HepG2 (cell line): ENCODE data around the gene INTS1. TPM values are rescaled to one million over a fixed set of nuclear protein-coding genes. Genes with fewer than 3 reads are reported as not detected.

Source experiments
- ETS1 ChIP-seq: sonication (generic); formaldehyde crosslinking; IDR thresholded peaks from 2 replicates; pipeline ENCODE4 v1.4.0; 2020; ENCODE audit warnings: missing genetic modification reagents
- FOXO1 ChIP-seq: sonication (generic); formaldehyde crosslinking; IDR thresholded peaks from 2 replicates; pipeline ENCODE4 v1.4.0; 2020; ENCODE audit warnings: missing genetic modification reagents
- HOMEZ ChIP-seq: IDR thresholded peaks from 2 replicates; pipeline ENCODE4 v1.6.1; 2016; ENCODE audit warnings: low read depth
- IKZF5 ChIP-seq: IDR thresholded peaks from 2 replicates; pipeline ENCODE4 v1.6.1; 2018; ENCODE audit warnings: missing genetic modification reagents, mild to moderate bottlenecking, missing compliant biosample characterization
- RAD21 ChIP-seq: fragments of 450-650 bp; formaldehyde crosslinking; IDR thresholded peaks from 2 replicates; pipeline ENCODE4 v1.5.0; 2020; ENCODE audit warnings: mild to moderate bottlenecking
- RBFOX2 ChIP-seq: fragments of 200-400 bp; formaldehyde crosslinking; IDR thresholded peaks from 2 replicates; pipeline ENCODE4 v1.6.1; 2017; ENCODE audit warnings: low read depth, mild to moderate bottlenecking, low read length
- SRY ChIP-seq: sonication (generic); formaldehyde crosslinking; IDR thresholded peaks from 2 replicates; pipeline ENCODE4 v1.8.0; 2022; ENCODE audit warnings: mild to moderate bottlenecking, missing genetic modification reagents
- TBL1XR1 ChIP-seq: fragments of 150-350 bp; IDR thresholded peaks from 2 replicates; pipeline ENCODE4 v1.6.1; 2014; ENCODE audit warnings: borderline replicate concordance, low read length; ENCODE audit not compliant: partially characterized antibody
- THAP11 ChIP-seq: IDR thresholded peaks from 2 replicates; pipeline ENCODE4 v1.6.1; 2016; ENCODE audit warnings: missing biosample characterization, missing genetic modification reagents
- ZHX1 ChIP-seq: sonication (generic); formaldehyde crosslinking; IDR thresholded peaks from 2 replicates; pipeline ENCODE4 v1.8.1; 2022; ENCODE audit warnings: low read depth, mild to moderate bottlenecking, missing genetic modification reagents
- ZNF18 ChIP-seq: sonication (generic); formaldehyde crosslinking; IDR thresholded peaks from 2 replicates; pipeline ENCODE4 v1.8.0; 2022; ENCODE audit warnings: mild to moderate bottlenecking, missing genetic modification reagents; ENCODE audit not compliant: insufficient replicate concordance
- ZNF24 ChIP-seq: fragments of 450-650 bp; IDR thresholded peaks from 2 replicates; pipeline ENCODE4 v1.6.1; 2017; ENCODE audit warnings: antibody characterized with exemption, mild to moderate bottlenecking
- ZNF274 ChIP-seq: sonication (generic); formaldehyde crosslinking; IDR thresholded peaks from 2 replicates; pipeline ENCODE4 v1.5.1; 2020; ENCODE audit warnings: mild to moderate bottlenecking, missing genetic modification reagents
- ZNF3 ChIP-seq: IDR thresholded peaks from 2 replicates; pipeline ENCODE4 v1.7.0; 2017; ENCODE audit warnings: inconsistent platforms
- ZNF343 ChIP-seq: sonication (generic); formaldehyde crosslinking; IDR thresholded peaks from 2 replicates; pipeline ENCODE4 v1.4.0; 2020; ENCODE audit warnings: mild to moderate bottlenecking, missing genetic modification reagents
- ZNF546 ChIP-seq: sonication (generic); formaldehyde crosslinking; conservative IDR thresholded peaks from 2 replicates; pipeline ENCODE4 v1.8.1; 2023; ENCODE audit warnings: mild to moderate bottlenecking, missing genetic modification reagents
- ZNF605 ChIP-seq: sonication (generic); formaldehyde crosslinking; IDR thresholded peaks from 2 replicates; pipeline ENCODE4 v1.8.0; 2022; ENCODE audit warnings: mild to moderate bottlenecking, missing genetic modification reagents
- ZNF770 ChIP-seq: sonication (generic); formaldehyde crosslinking; IDR thresholded peaks from 2 replicates; pipeline ENCODE4 v1.5.0; 2020; ENCODE audit warnings: mild to moderate bottlenecking, missing genetic modification reagents
- ZNF878 ChIP-seq: sonication (generic); formaldehyde crosslinking; IDR thresholded peaks from 2 replicates; pipeline ENCODE4 v1.8.1; 2023; ENCODE audit warnings: mild to moderate bottlenecking, missing genetic modification reagents, moderate library complexity
- polyA plus RNA-seq, 8 experiments: library from polyadenylated mRNA; depleted of rRNA in 3 of 8; stranded (reverse) in 7 of 8; unstranded in 1 of 8; fragments of >200 nt; fragmentation: Illumina TruSeq in 4 of 8; extraction: Trizol in 4 of 8; gene quantifications; 2 replicates each; pipeline versions ENCODE4 v1.2.1 to v1.2.3, GENCODE V29; 2011 to 2016; ENCODE audit warnings: low read depth in 4 of 8, missing spikeins in 1 of 8, mixed read lengths in 1 of 8; ENCODE audit not compliant: insufficient read depth in 1 of 8
- total RNA-seq, 5 experiments: library from RNA; depleted of rRNA; stranded (reverse); fragments of >200 nt; fragmentation: Illumina TruSeq; extraction: Trizol; gene quantifications; 2 replicates each; pipeline ENCODE4 v1.2.3, GENCODE V29; 2016; ENCODE audit warnings: low read depth in 1 of 5

The INTS1 gene
- total and polyA plus RNA-seq, 2 of the 13 experiments (the other 11 are each of a cell fraction or from before 2014, with no cell fraction given): 13.7 to 29.0 TPM

GRCh38 chr7:1536743-1537534 lies 32.8 kb upstream of the INTS1 start (continued):
- TF ChIP-seq ZHX1 (CRISPR knock-in tag) (0 out of 2 replicates have a peak, but pooled peaks have one; percentile 27), ZNF343 (CRISPR knock-in tag) (no peak), TBL1XR1 (no peak), ZNF878 (CRISPR knock-in tag) (0 out of 2 replicates have a peak, but pooled peaks have one; percentile 53), SRY (CRISPR knock-in tag) (0 out of 2 replicates have a peak, but pooled peaks have one; percentile 76), ZNF3 (CRISPR knock-in tag) (no peak), ZNF770 (CRISPR knock-in tag) (peak; percentile 75), ZNF546 (CRISPR knock-in tag) (no peak), ZNF605 (peak; percentile 54; the same call in 1 of the 2 replicates), FOXO1 (CRISPR knock-in tag) (peak; percentile 94), IKZF5 (peak; percentile 78; the same call in 1 of the 2 replicates), ZNF18 (CRISPR knock-in tag) (peak; percentile 67), RAD21 (CRISPR knock-in tag) (0 out of 2 replicates have a peak, but pooled peaks have one; percentile 11), THAP11 (peak; percentile 66), ZNF274 (CRISPR knock-in tag) (peak; percentile 61; the same call in 1 of the 2 replicates), RBFOX2 (peak; percentile 85), HOMEZ (no peak), ETS1 (CRISPR knock-in tag) (no peak), ZNF24 (no peak)
